ENCODE measurements around the gene PCAT7.
"Not testable (repeated sequence)": the region's sequence is repeated elsewhere in the genome, so short reads cannot be mapped to it uniquely, and the experiment has no call there.

PCAT7 gene

DNA sequence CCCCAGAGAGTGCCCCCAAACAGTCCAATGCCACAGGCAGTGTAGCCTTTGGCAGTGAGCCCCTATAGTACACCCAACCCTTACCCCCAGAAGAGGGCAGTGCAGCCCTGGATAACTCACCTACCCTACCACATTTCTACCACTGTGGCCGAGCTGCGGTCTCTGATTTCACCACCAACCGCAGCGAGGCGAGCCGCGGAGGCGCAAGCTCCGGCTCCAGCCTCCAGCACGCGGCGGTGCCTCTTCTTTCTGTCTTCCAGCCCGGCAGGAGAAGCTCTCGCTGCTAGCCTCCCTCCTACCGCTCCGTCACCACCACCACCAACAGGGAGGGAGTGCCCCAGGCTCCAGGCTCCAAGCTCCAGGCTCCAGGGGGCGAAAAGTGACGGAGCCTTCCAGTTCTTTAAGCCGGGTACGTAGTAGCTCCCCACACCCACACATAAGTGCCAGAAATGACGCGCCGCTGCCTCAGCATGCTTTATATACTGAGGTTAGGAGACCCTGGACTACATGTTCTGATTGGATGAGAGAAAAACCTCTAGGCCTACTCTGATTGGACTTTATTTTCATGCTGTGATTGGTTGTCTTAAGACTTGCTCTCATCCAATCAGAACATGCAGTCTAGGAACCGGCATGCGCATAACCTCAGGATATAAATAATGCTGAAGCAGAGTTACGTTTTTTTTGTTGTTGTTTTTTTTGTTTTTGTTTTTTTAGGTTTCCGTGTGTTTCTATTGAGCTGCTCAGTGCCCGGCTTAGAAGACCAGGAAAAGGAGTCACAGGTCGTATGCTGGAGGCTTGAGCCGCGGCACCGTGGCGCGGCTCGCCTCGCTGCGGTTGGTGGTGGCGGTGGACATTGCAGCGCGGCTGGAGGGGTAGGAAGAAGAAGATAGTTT lies at the start of gene PCAT7:
Gene PCAT7, plus strand, starts transcription at position 645 of the 893 bp plus-strand sequence.
- DNase-seq = no peak

DNA sequence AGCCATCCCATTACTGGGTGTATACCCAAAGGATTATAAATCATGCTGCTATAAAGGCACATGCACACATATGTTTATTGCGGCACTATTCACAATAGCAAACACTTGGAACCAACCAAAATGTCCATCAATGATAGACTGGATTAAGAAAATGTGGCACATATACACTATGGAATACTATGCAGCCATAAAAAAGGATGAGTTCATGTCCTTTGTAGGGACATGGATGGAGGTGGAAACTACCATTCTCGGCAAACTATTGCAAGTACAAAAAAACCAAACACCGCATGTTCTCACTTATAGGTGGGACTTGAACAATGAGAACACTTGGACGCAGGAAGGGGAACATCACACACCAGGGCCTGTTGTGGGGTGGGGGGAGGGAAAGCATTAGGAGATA lies 48.5 kb upstream of the PCAT7 start:
- not testable (repeated sequence) for DNase-seq

DNA sequence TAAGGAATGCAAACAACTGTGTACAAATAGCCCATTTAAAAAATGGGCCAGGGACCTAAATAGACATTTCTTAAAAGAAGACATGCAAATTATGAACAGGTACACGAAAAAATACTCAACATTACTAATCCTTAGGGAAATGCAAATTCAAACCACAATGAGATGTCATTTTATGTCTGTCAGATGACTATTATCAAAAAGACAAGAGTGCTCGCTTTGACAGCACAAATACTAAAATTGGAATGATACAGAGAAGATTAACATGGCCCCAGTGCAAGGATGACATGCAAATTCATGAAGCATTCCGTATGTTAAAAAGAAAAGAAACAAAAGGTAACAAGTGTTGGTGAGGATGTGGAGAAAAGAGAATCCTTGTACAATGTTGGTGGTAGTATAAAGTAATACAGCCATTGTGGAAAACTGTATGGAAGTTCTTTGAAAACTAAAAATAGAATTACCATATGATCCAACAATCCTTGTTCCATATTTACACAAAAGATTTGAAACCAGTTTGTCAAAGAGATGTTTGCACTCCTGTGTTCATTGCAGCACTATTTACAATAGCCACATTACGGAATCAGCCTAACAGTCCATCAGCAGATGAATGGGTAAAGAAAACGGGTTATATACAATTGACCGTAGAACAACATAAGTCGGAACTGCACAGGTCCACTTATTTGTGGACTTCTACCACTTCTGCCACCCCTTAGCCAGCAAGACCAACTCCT lies 47.2 kb upstream of the PCAT7 start:
- no peak for DNase-seq

DNA sequence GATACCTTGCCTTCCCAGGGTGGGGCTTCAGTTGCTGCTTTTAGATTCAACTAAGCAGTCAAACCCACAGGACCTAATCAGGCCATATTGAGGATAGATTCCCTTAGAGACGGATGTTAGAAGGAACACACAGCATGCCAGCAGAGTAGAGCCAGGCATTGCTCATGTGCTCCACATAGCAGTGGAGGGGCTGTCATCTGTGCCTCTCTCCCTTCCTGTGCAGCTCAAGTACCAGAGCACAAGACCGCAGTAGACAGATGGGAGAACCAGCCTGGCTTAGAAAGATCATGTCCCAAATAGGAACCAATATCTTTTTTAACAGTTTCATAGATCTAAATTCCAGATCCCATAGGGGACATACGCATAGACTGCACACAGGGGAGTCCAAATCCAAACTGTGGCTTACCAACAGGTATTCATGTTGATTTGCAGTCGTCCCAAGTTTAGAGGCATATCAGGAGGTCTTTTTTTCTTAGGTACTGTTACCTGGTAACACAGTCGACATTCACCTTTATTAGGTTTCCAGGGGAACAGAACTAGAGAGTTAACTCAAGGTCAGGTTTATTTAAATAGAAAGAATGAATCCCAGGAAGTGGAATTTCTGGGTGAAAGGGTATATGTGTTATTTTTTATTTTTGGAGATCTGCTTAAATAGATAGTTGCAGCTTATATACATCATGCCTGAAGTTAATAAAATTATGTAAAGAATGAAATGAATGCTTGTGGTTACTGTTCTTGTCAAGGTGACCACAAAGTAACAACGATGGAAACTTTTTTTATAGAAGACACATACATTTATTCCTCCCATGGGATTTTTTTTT lies 43.5 kb upstream of the PCAT7 start:
- DNase-seq = no peak

DNA sequence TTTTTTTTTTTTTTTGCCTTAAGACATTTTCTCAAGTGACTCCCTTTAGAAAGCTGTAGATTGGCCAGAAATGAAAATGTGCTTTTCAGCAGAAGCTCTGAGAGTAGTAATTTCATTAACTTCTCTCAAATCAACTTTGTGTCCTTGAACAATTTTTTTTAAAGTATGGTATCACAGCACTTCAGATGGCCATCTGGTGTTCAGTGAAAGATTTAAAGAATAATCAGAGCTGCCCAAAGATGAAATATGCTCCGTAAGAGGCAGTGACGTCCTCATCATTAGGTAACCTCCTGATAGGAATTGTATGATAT lies 43.0 kb upstream of the PCAT7 start:
- DNase-seq = no peak

DNA sequence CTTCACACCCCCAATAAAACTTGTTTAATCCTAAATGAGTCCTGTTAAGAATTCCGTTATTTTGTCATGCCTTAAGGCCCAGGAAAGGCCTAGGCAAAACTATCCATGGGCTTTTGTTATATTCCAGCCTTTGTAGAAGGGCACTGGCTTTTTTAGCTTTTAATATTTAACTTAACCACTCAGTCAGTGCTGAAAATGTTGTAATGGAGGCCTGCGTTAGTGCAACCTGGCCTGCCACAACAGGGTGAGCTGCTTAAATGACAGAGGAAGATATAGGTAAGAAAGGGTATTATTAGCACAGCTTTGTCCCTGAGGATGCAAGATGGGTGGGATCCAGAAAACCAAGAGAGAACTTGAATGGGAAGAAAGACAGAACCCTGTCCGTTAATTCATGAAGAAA lies 40.2 kb upstream of the PCAT7 start:
- no peak for DNase-seq

DNA sequence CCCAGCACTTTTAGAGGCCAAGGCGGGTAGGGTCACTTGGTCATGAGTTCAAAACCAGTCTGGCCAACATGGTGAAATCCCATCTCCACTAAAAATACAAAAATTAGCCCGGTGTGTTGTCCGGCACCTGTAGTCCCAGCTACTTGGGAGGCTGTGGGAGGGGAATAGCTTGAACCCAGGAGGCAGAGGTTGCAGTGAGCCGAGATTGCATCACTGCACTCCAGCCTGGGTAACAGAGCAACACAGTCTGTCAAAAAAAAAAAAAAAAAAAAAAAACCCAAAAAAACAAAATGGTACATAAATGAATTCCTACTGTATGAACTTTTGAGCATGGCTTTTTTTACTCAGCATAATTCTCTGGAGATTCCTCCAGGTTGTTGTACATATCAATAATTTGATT lies 37.6 kb upstream of the PCAT7 start:
- no peak for DNase-seq

DNA sequence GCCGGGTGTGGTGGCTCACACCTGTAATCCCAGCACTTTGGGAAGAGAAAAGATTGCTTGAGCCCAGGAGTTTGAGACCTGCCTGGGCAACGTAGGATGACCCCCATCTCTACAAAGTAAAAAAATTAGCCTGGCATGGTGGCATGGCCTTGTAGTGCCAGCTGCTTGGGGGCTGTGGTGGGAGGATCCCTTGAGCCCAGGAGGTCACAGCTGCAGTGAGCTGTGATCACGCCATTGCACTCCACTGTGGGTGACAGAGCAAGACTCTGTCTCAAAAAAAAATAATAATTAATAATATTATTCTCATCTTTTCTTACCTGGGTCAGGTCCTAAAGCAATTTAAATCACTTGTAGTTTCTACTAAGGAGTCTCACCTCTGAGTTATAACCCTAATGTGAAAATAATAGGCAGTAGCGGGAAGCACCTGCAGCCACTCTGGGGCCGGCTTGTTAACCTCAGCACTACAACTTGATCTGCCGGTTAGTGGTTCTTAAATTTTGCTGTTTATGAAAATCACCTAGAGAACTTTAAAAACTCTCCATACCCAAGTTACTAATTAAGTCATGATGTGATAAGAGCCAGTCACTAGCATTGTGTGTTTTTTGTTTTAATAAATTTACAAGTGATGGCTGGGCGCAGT lies 29.4 kb upstream of the PCAT7 start:
- no peak for DNase-seq

DNA sequence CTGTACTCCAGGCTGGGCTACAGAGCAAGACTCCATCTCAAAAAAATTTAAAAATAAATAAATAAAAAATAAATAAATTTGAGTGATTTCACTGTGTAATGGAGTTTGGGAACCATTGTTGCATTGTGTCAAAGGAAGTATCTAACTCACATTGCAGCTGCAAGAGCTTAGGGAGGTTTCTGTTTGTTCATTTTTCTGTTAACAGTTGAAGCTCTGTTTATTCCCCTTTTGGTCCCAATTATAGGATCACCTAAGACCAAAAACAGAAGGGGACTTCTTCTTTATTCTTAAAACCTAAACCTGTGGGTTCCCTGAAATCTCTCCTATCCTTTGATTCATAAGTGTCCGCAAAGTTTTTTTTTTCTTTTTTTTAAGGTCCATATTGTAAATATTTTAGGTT lies 28.6 kb upstream of the PCAT7 start:
- no peak for DNase-seq

DNA sequence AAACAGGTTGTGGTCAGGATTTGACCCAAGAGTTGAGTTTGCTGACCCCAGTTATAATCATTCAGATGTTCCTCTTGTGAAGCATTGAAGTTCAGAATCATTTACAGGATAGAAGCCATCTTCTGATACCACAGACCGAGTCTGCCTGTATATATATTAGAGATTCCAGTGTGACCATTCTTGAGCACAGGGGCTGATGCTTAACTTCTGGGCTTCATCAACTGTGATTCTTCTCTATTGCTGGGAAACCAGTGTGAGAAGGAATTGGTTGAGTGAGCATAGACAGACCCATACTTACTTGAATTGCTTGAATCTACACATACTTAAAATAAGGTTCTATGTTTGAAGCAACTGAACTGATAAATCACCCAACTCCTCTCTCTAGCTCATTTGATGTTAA lies 27.9 kb upstream of the PCAT7 start:
- DNase-seq = no peak

DNA sequence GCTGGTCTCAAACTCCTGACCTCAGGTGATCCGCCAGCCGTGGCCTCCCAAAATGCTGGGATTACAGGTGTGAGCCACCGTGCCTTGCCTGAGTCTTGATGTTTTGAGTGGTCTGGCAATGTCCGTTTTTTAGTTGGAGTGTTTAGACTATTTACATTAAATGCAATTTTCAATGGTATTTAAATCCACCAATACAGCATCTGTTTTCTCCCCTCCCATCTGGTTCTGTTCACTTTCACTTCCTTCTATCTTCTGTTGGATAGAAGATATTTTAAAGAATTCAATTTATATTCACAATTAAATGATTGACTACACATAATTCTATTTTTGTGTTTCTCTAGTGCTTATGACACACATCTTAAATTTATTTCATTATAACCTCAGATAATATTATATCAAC lies 26.0 kb upstream of the PCAT7 start:
- DNase-seq = no peak

DNA sequence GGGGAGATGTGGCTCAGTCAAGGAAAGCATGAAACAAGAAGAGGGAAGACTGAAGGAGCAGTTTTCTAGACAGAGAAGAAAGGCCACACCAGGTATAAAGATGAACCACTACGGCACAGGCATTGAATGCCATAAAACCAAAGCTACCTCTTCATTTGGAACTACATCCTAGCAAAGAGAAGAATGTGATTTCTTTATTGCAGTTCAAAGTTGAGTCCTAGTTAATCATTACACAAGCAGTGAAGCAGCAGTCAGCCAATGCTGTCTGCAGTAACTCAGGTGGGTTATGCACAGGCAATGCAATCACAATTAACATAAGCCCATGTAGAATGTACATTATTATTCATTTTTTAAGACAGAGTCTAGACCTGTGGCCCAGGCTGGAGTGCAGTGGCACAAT lies 21.7 kb upstream of the PCAT7 start:
- no peak for DNase-seq

DNA sequence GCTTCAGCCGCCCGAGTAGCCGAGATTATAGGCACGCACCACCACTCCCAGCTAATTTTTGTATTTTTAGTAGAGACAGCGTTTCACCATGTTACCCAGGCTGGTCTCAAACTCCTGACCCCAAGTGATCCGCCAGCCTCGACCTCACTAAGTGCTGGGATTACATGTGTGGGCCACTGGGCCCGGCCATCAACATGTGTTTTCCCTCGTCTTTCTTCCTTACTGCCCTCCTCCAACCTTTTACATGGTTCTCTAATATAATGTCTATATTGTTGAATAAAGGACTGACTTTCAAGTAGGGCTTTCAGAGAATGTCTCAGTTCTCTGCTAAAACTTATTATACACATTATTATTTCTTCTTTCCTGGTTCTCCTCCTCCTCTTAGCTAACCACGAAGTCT lies 21.3 kb upstream of the PCAT7 start:
- no peak for DNase-seq

DNA sequence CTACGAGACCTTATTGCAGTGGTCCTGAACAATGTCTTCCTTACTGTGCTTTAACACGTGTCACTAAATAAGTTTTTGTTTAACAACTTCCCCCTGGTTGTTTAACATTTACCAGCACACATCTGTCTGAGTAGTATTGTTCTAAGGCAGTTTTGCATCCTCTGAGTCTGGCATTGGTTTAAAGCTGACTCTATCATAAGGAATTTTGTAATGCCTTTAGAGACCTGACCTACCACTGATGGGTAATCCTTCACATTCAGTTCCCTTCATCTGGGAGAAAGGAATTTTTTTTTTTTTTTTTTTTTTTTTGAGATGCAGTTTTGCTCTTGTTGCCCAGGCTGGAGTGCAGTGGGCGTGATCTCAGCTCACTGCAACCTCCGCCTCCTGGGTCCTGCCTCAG lies 20.0 kb upstream of the PCAT7 start:
- no peak for DNase-seq

DNA sequence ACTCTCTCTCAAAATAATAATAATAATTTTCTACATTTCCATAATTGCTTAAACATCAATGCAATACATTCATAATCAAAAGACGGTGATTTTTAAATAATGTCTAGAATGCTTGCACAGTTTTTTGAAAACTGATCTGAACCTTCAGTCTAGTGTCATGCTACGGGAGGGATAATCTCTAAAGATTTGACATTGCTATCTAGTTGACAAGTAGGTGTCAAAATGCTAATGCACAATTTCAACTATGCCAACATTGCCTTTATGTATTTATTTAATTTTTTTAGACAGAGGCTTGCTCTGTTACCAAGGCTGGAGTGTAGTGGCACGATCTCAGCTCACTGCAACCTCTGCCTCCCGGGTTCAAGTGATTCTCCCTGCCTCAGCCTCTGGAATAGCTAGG lies 16.0 kb upstream of the PCAT7 start:
- no peak for DNase-seq

DNA sequence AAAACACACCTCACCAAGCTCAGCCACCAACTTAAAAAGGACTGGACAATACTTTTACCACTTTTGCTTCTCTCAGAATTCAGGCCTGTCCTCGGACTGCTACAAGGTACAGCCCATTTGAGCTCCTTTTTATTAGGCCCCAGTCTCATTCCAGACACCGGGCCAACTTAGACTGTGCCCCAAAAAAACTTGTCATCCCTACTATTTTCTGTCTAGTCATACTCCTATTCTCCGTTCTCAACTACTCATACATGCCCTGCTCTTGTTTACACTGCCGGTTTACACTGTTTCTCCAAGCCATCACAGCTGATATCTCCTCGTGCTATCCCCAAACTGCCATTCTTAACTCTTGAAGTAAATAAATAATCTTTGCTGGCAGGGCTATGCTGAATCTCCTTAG lies 10.5 kb upstream of the PCAT7 start:
- not testable (repeated sequence) for DNase-seq

DNA sequence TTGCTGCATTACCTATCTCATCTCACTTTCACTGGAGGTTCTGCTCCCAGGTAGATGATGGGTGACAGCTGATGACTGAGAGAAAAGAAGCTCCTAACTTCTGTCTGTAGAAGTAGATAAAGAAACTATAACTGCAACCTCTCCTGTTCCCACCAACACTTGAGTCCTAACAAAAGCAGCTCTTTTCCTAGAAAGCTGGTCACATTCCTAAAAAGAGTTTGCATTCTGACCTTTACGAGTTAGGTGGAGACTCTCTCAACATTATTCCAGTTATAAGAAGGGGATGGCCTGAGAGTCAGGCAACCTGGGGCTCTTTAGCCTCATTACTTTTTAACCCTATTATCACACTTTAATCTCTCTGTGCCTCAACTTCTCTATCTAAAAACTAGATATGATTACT lies 8.9 kb upstream of the PCAT7 start:
- no peak for DNase-seq

DNA sequence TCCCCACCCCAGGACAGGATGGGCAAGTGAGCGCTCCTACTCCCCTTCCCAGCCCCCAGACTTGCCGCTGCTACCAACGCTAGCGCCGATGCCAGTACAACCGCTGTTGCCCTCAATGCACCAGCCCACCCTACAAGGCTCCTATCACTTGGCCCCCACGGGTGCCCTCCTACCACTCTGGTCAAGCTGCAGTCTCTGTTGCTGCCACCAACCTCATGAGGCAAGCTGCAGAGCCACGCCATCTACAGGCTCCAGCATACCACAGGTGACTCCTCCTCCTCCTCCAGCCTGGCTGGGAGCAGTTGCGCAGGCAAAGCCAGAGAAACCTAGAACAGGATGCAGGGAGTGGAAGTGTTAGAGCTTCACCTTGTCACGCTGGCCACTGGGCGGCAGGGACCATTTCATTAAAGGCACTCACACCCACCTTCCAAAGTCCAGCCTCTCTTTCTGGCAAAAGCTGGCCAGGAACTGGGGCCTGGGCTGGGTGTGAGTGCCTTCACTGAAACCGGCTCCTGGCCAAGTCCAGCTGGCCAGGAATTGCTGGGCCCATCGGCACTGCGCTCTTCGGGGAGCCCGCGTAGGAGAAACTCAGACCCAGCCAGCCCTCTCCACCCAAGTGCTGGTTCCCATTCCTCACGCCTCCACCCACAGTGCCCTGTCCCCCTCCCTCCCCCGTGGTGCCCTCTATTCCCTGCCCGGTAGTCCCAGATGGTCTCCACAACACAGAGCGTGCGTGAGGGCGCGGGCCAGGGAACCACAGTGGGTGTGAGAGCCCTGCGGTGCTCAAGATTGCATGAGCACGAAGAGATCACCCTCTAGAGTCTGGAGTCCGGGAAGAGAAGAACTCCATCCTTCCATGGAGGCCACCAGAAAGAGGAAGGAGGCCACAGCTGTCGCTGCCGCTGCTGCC lies 1.6 kb upstream of the PCAT7 start:
- no peak for DNase-seq

DNA sequence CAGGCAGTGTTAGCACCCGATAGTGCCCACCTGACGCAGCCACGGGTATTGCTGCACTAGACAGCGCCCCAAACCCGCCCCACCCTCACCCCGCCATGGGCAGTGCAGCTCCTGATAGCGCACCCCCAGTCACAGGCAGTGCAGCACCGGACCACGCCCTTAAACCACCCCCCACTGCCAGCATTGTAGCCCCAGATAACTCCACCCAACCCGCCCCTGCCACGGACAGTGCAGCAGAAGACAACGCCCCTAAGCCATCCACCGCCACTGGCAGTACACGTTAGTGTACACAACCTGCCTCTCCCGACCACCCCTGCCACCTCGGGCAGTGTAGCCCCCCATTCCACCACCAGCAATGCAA lies 825 bp upstream of the PCAT7 start:
- DNase-seq = no peak

DNA sequence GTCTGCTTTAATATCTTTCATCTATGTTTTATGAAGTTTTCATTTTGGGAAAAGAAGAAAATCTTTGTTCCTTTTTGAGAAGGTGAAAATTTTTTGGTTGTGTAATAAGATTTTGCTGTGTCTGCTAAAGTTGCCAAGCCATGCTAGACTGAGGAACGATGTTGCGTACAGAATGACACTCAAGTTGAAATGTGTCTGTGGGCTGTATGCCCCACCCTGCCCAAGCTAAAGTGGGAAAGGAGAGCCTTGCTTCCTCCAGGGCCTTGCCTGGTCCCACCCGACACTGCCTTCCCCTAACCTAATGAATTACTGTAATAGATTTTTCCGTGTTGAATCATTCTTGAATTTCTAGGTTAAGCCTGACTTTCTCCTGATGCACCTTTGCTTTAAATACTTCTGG lies 2.5 kb downstream of the PCAT7 start:
- DNase-seq = no peak

DNA sequence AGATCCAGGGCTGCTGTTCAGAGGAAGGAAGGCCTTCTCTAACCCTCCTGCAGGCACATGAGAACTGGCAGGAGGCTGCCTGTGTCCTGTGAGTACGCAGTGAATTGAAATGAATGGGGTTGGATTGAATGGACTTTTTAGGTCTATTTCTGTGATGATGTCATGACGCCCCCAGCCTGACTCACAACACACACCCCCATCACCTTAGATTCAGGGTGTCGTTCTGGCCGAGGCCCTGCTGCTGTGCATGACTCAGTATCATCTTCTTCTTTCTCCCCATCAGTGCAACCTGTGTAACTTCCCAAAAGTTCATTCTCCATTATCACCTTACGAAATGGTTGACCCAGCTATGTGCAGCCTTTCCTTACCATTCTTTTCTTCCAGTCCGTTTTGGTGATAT lies 5.4 kb downstream of the PCAT7 start:
- no peak for DNase-seq

DNA sequence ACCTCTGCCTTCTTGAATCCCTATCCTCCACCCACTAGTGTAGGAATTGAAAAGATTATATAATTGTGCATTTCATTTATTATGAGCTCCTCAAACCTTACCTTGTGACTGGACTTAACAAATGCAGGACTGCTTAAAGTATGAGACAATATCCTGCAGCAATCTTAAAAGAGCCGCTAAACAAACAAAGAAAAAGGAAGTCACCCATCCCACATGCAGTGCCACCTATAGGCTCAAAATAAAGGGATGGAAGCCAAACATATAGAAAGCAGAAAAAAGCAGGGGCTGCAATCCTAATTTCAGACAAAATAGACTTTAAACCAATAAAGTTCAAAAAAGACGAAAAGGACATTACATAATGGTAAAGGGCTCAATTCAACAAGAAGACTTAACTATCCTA lies 8.7 kb downstream of the PCAT7 start:
- DNase-seq = no peak
